Measurements from ENCODE around the gene CPA4.

DNA sequence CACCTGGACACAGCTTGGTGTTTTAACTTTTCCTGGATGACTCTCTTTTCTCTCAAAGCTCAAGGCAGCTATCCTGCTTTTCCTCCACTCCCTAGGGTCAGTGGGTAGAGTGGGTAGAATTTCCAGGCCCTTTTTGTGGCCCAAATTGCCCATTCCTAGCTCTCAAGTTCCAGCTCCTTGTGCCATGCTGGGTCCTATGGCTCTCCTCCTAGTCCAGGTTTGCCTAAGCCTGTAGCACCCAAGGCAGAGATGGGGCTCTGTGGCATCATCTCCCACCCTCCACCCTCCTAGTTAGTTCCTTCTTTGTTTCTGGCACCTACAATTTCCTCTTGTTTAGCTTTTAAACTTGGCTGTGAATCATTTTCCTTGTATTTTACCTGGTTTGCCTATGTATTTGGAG, 9.7 kb downstream of the CPA4 start:
- TF ChIP-seq, protein P1, sequence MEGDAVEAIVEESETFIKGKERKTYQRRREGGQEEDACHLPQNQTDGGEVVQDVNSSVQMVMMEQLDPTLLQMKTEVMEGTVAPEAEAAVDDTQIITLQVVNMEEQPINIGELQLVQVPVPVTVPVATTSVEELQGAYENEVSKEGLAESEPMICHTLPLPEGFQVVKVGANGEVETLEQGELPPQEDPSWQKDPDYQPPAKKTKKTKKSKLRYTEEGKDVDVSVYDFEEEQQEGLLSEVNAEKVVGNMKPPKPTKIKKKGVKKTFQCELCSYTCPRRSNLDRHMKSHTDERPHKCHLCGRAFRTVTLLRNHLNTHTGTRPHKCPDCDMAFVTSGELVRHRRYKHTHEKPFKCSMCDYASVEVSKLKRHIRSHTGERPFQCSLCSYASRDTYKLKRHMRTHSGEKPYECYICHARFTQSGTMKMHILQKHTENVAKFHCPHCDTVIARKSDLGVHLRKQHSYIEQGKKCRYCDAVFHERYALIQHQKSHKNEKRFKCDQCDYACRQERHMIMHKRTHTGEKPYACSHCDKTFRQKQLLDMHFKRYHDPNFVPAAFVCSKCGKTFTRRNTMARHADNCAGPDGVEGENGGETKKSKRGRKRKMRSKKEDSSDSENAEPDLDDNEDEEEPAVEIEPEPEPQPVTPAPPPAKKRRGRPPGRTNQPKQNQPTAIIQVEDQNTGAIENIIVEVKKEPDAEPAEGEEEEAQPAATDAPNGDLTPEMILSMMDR (IDR thresholded peaks at IDR 0.05): no peak
- TF ChIP-seq POLR2A (IDR thresholded peaks at IDR 0.05): no peak
